Anterior cingulate cortex (tissue), 58 donors: ENCODE results near the gene ZNF260.

Source experiments
- DNase-seq, 58 donors: peaks; one replicate each; lab custom pipeline; 2025; lab: John Stamatoyannopoulos, UW

The ZNF260 gene

GRCh38 chr19:36528194-36528920 lies at the start of gene ZNF260:
ZNF260 (minus strand) TSS chr19:36528271; CDS start chr19:36515238, 13,033 bp downstream.
- DNase-seq, result peak; percentile 78 to 98 (median 95)

DNA sequence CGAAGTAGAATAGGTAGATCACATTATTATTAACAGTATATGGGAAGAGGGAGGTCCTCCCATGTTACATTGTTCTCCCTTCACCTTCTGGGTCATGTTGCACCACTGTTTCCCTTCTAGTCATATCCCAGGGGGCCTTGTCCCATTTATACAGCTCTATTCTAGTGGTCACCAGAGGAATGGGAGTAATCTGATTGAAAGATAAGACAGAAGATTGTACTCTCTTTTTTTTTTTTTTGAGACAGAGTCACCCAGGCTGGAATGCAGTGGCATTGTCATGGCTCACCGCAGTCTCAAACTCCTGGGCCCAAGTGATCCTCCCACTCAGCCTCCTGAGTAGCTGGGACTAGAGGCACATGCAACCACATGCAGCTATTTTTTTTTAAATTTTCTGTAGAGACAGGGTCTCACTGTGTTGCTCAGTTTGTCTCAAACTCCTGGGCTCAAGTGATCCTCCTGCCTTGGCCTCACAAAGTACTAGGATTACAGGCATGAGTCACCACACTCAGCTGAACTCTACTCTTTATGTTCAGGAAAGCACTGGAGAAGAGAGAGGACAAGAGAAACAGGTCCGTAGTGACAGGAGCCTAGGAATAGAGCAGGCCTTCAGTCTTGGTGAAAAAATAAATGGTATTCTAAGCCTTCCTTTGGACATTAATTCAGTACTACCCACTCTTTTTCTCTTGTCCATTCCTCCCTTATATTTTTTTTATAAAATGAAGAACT lies 49.4 kb upstream of the ZNF260 start:
- no peak for DNase-seq

DNA sequence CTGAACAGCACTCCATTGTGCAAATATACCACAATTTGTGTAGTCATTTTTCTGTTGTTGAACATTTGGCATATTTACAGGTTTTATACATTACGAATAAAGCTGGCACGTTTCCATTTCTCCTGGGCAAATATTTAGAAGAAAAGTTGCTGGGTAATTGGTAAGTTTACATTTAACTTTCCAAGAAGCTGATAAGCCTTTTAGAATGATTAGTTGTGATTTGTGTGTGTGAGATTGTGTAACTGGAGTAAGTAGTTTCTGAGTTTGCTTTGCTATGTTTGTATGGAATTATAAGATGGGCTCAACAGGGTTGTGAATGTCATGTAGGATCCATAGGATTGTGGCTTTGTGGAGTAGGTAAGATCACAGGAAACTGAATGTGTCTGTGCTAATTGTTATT lies 46.7 kb upstream of the ZNF260 start:
- DNase-seq, result no peak

DNA sequence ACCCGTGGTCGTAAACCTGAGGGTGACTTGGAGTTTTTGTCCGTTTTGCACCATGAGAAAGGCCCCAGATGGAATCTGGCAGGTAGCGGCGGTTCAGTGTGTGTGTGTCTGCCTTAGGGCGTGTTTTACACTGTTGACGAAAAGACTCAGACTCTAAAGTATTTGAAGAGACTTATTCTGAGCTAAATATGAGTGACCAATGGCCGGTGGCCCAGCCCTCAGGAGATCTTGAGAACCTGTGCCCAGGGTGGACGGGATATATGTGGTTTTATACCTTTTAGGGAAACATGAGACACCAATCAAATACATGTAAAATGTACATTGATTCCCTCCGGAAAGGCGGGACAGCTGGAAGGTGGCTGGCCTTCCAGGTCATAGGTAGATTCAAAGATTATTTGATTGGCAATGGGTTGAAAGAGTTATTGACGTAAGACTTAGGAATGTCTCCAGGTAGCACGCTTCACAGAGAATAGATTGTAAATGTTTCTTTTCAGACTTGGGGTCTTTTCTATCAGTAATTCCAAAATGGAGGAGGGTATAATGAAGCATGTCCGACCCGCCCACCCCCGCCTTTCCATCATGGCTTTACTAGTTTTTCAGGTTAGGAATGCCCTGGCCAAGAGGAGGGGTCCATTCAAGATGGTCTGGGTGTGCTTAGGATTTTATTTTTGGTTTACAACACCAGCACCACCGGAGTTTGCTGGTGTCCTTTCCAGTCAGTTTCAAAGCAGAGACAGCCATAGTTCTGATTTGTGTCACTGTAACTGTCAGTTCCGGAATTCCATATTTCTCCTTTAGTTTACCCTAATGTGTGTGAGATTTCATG lies 46.0 kb upstream of the ZNF260 start:
- peak in 6 of 58 donors; percentile 8 to 24 (median 10) for DNase-seq

GRCh38 chr19:36573020-36573894 lies 45.2 kb upstream of the ZNF260 start, which contains the start of gene ZNF529:
ZNF529 (minus strand) TSS chr19:36573292; CDS start chr19:36572346, 946 bp downstream.
- DNase-seq, result peak; percentile 56 to 94 (median 81)

GRCh38 chr19:36572593-36573019 lies 44.5 kb upstream of the ZNF260 start:
- no peak for DNase-seq

GRCh38 chr19:36564391-36564790 lies 36.3 kb upstream of the ZNF260 start:
- no peak for DNase-seq

GRCh38 chr19:36547001-36547732 lies 19.1 kb upstream of the ZNF260 start:
- no peak for DNase-seq

DNA sequence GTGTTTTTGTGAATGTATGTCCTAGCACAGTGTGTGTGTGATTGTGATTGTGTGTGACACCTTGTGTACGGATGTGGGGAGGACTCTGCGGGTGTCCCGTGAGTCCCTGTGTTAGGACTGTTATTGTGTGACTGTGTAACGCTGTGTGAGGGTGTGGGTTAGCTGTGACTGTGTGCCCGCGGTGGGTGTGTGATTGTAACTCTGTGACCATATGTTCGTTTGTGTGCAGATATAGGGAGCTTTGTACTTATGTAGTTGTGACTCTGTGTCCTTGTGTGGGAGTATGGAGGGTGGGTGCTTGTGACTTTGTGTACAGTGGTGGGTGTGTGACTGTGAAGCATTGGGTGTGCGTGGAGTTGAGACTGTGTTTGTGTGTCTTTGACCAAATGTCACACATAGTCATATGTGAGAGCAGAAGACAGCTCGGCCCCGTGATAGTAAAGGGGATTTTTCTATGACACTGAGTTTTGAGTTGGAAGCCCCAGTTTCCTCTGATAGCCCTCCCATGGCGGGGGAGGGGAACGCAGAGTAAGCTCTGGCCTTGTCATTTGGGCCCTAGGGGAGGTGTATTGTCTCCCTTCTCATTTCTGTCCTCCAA lies 949 bp upstream of the ZNF260 start:
- DNase-seq, result peak in 13 of 58 donors; percentile 1 to 57 (median 26)

GRCh38 chr19:36527873-36528193 lies 238 bp downstream of the ZNF260 start:
- no peak for DNase-seq

GRCh38 chr19:36527341-36527740 lies 730 bp downstream of the ZNF260 start:
- no peak for DNase-seq

DNA sequence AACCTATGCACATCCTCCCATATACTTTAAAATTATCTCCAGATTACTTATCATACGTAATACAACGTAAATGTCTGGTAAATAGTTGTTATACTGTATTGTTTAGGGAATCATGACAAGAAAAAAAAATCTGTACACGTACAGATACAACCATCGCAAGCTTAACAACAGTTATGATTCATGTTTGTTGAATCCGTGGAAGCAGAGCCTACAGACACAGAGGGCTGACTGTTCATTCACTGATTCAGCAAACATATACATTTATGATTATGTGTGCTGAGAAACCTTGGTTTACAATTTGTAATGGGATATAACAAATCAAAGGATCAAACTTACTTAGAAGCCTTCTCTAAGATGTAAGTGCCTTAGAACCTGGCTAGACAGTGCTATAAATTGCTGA lies 1.5 kb downstream of the ZNF260 start:
- no peak for DNase-seq

DNA sequence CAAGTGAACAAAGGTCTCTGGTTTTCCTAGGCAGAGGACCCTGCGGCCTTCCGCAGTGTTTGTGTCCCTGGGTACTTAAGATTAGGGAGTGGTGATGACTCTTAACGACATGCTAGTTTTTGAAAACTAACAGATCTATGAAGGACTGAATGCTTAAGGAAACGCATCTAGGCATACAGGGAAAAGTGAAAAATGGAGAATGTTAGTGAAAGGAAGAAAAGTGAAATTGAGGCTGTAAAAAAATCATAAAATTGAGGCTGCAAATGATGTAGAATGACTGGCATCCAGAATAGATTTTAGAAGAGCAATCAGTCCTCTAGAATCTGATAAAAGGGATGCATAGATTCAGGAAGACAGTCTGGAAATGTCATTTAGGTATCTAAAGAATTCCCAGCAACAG lies 3.5 kb downstream of the ZNF260 start:
- no peak for DNase-seq

GRCh38 chr19:36514012-36514612 lies 14.0 kb downstream of the ZNF260 start:
- DNase-seq, result no peak

GRCh38 chr19:36508325-36508724 lies 19.7 kb downstream of the ZNF260 start:
- no peak for DNase-seq

DNA sequence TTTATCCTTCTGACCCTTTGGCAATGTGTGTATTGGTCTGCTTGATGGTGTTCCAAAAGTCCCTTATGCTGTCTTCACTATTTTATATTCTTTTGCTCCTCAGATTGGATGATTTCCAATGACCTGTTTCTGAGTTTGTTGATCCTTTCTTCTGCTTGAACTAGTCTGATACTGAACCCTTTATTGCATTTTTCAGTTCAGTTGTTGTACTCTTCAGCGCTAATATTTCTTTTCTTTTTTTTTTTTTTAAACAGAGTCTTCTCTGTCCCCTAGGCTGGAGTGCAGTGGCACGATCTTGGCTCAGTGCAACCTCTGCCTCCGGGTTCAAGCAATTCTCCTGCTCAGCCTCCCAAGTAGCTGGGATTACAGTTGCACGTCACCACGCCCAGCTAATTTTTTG lies 26.1 kb downstream of the ZNF260 start:
- no peak for DNase-seq

- no peak for DNase-seq
Observed at GRCh38 chr19:36497001-36497400, 31.1 kb downstream of the ZNF260 start.

- peak in 48 of 58 donors; percentile 2 to 80 (median 38) for DNase-seq
Observed at GRCh38 chr19:36492689-36493453, 35.2 kb downstream of the ZNF260 start.
